B cell (primary cell): ENCODE results near the gene IGF1. TPM values are rescaled to one million over a fixed set of nuclear protein-coding genes. Genes with fewer than 3 reads are reported as not detected.
A peak's percentile ranks its signal among the peaks of the same experiment; 100 is the strongest.

ENCODE experiments used
- ATAC-seq: fragments of 200-7000 bp; cut with Tn5 transposase; one replicate; pipeline ENCODE4 v1.10.0; 2021; ENCODE audit warnings: low read depth, mild to moderate bottlenecking, moderate number of reproducible peaks, moderate library complexity
- CTCF ChIA-PET: fragments of 350-600 bp; sonication (Branson Sonifier 250); formaldehyde crosslinking; loops from one replicate; lab custom pipeline; 2021; ENCODE audit warnings: antibody characterized with exemption, inconsistent platforms; lab: Charles Lee
- POLR2A ChIA-PET: fragments of 350-600 bp; sonication (Branson Sonifier 250); formaldehyde crosslinking; loops from one replicate; lab custom pipeline; 2021; ENCODE audit warnings: antibody characterized with exemption; lab: Charles Lee
- DNase-seq: peaks from one replicate; pipeline ENCODE4 v3.0.0; 2013
- H2AFZ ChIP-seq: 2 replicates; pipeline ENCODE4 v1.6.1; 2012; ENCODE audit warnings: mild to moderate bottlenecking, low read depth, low read length; ENCODE audit not compliant: insufficient read depth, poor library complexity, severe bottlenecking
- H3K27ac ChIP-seq, 2 donors: 1 replicate in 1 of 2; 2 replicates in 1 of 2; pipeline ENCODE4 v1.5.1; 2012 to 2013; ENCODE audit warnings: low read length in 2 of 2, mild to moderate bottlenecking in 2 of 2, moderate library complexity in 1 of 2
- H3K27me3 ChIP-seq, 4 experiments: fragments of 200-600 bp in 1 of 4; sonication (generic) in 1 of 4; replicated peaks in 1 of 4; 1 replicate in 2 of 4; 2 replicates in 2 of 4; pipeline versions ENCODE4 v1.6.1 to v1.7.0; 2013 to 2016; ENCODE audit warnings: low read length in 3 of 4, mild to moderate bottlenecking in 2 of 4, mixed read lengths in 1 of 4, moderate library complexity in 1 of 4; ENCODE audit not compliant: insufficient read depth in 4 of 4, control insufficient read depth in 3 of 4; ENCODE audit errors: control extremely low read depth in 1 of 4
- H3K36me3 ChIP-seq, 2 experiments: replicated peaks in 1 of 2; 1 replicate in 1 of 2; 2 replicates in 1 of 2; pipeline versions ENCODE4 v1.6.1 to v1.7.1; 2013; ENCODE audit warnings: low read length in 1 of 2; ENCODE audit not compliant: insufficient read depth in 2 of 2, control insufficient read depth in 1 of 2; ENCODE audit errors: control extremely low read depth in 1 of 2, extremely low read depth in 1 of 2
- H3K4me1 ChIP-seq, 2 donors: fragments of 200-600 bp in 1 of 2; sonication (generic) in 1 of 2; 1 replicate in 1 of 2; 2 replicates in 1 of 2; pipeline versions ENCODE4 v1.5.1 to v1.6.1; 2013 to 2017; ENCODE audit warnings: low read length in 2 of 2; ENCODE audit not compliant: control insufficient read depth in 2 of 2, insufficient read depth in 2 of 2
- H3K4me2 ChIP-seq: replicated peaks from 2 replicates; pipeline ENCODE3; 2012; ENCODE audit warnings: mild to moderate bottlenecking, low read depth, low read length; ENCODE audit not compliant: poor library complexity, severe bottlenecking
- H3K4me3 ChIP-seq, 5 experiments: fragments of 200-600 bp in 1 of 5; sonication (generic) in 1 of 5; 1 replicate in 3 of 5; 2 replicates in 2 of 5; pipeline versions ENCODE4 v1.5.1 to v1.7.0; 2011 to 2016; ENCODE audit warnings: low read length in 4 of 5, mild to moderate bottlenecking in 4 of 5, low read depth in 2 of 5, control low read depth in 1 of 5, moderate library complexity in 1 of 5; ENCODE audit not compliant: insufficient read depth in 1 of 5; ENCODE audit errors: control extremely low read depth in 1 of 5, extremely low read depth in 1 of 5
- H3K79me2 ChIP-seq: fragments of 200-600 bp; sonication (generic); one replicate; pipeline ENCODE4 v1.6.0; 2016; ENCODE audit warnings: low read length; ENCODE audit not compliant: control insufficient read depth, insufficient read depth
- H3K9ac ChIP-seq: fragments of 200-600 bp; sonication (generic); 2 replicates; pipeline ENCODE4 v1.6.1; 2017; ENCODE audit warnings: mild to moderate bottlenecking, low read length, moderate library complexity
- H3K9me3 ChIP-seq, 3 donors: one replicate each; pipeline versions ENCODE4 v1.6.1 to v1.7.1; 2013; ENCODE audit warnings: low read length in 2 of 3; ENCODE audit not compliant: control insufficient read depth in 2 of 3, insufficient read depth in 1 of 3; ENCODE audit errors: control extremely low read depth in 1 of 3
- H4K20me1 ChIP-seq: 2 replicates; pipeline ENCODE4 v1.6.0; 2012; ENCODE audit warnings: mild to moderate bottlenecking, low read length; ENCODE audit not compliant: insufficient read depth, control insufficient read depth, poor library complexity, severe bottlenecking
- H3K27ac Mint-ChIP-seq: one replicate; pipeline ENCODE4 v1.8.0; 2021; ENCODE audit warnings: mixed read lengths
- H3K27me3 Mint-ChIP-seq: one replicate; pipeline ENCODE4 v1.8.0; 2021; ENCODE audit warnings: mixed read lengths
- H3K4me1 Mint-ChIP-seq: one replicate; pipeline ENCODE4 v1.8.0; 2021; ENCODE audit warnings: mixed read lengths
- H3K4me3 Mint-ChIP-seq: one replicate; pipeline ENCODE4 v1.8.0; 2021; ENCODE audit warnings: mixed read lengths
- H3K9me3 Mint-ChIP-seq: one replicate; pipeline ENCODE4 v1.8.0; 2022; ENCODE audit warnings: mixed read lengths; ENCODE audit not compliant: insufficient read depth
- EZH2 ChIP-seq: IDR thresholded peaks from 2 replicates; pipeline ENCODE4 v1.6.1; 2012; ENCODE audit warnings: borderline replicate concordance, low read depth, mild to moderate bottlenecking, moderate library complexity, low read length; ENCODE audit not compliant: insufficient read depth, poor library complexity, severe bottlenecking
- WGBS: methylation state at CpG from one replicate; pipeline ENCODE4 v1.1.5; 2013; ENCODE audit warnings: missing lambda C conversion rate; ENCODE audit not compliant: insufficient coverage; 5-methylcytosine and 5-hydroxymethylcytosine counted together
- intact Hi-C: fragments of 100-400 bp; cut with micrococcal nuclease; formaldehyde crosslinking; loops from one replicate; pipeline ENCODE4 v1.10.0; 2022
- polyA minus RNA-seq: library from RNA; depleted of rRNA, polyadenylated mRNA; stranded (reverse); fragments of >200 nt; gene quantifications from 2 replicates; pipeline ENCODE4 v1.2.3, GENCODE V29; 2012
- polyA plus RNA-seq: library from polyadenylated mRNA; depleted of rRNA; stranded (reverse); fragments of >200 nt; gene quantifications from 2 replicates; pipeline ENCODE4 v1.2.3, GENCODE V29; 2012
- total RNA-seq, 2 donors: library from RNA; stranded (reverse); fragments of 120-200 nt in 1 of 2; gene quantifications; 1 replicate in 1 of 2; 2 replicates in 1 of 2; pipeline versions ENCODE4 v1.2.3 to v1.2.4, GENCODE V29; 2013 to 2022
- TF ChIP-seq, protein P1 (sequence below): fragments of 200-600 bp; IDR thresholded peaks from one replicate; pipeline ENCODE4 v1.8.0; 2022; ENCODE audit warnings: antibody characterized with exemption, mild to moderate bottlenecking

IGF1 gene
- 0.05 TPM in 1 of 2 replicates, not detected in the other for total RNA-seq
- 1.0 TPM for total RNA-seq (2013)
- 0.10 and 0.21 TPM in 2 replicates for polyA plus RNA-seq
- polyA minus RNA-seq, result 0.86 TPM in 1 of 2 replicates, not detected in the other

DNA sequence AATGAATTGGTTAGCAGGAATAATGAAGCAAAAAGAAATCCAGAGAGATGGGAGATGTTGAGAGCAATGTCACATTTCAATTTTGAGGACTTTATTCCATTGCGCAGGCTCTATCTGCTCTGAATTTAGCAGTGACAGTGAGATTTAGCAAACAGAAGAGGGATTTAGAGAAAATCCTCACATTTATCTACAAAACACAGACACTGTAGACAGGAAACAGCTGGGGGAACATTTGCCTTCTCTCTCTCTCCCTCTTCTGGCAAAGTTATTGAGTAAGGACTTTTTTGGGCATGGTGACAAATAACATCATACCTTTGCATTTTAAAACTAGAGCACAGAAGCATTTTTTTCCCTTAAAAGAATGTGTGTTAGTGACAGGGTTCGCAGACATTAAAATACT, at the start of gene IGF1:
Gene IGF1, minus strand, starts transcription at position 158 of the 400 bp plus-strand sequence. CDS start 182 bp downstream, outside the sequence.
- Histone ChIP-seq H3K36me3 (no peaks in the 10 kb centered on the region), H3K4me2 (peak within 1 kb of the TSS; percentile 47), H3K79me2 (no peaks in the 10 kb centered on the region), H3K4me3 (no peak within 1 kb of the TSS), H2AFZ (peak within 1 kb of the TSS; percentile 24), H4K20me1 (no peaks in the 10 kb centered on the region), H3K9me3 (no peaks in the 10 kb centered on the region), H3K27ac (no peak within 1 kb of the TSS), H3K27me3 (no peaks in the 10 kb centered on the region), H3K9ac (peak within 1 kb of the TSS; percentile 38), H3K4me1 (peaks cover 30 to 37% of the 10 kb centered on the region in 2 donors)
- POLR2A ChIA-PET, result no interaction called here
- WGBS, result no CpG with 5 or more reads among the region's 2 CpGs
- Mint-ChIP-seq H3K9me3 (no peaks in the 10 kb centered on the region), H3K27me3 (peaks cover 13% of the 10 kb centered on the region), H3K4me3 (no peak within 1 kb of the TSS), H3K27ac (no peak within 1 kb of the TSS), H3K4me1 (peaks cover 32% of the 10 kb centered on the region)
- CTCF ChIA-PET, result interaction anchor here (1.1 kb wide), 1 partner anchor 540 kb away, joined by 5 read pairs; no protein-coding TSS in a partner anchor
- DNase-seq (no peak), ATAC-seq (no peak)
- TF ChIP-seq EZH2, result no peak
- TF ChIP-seq, protein P1, sequence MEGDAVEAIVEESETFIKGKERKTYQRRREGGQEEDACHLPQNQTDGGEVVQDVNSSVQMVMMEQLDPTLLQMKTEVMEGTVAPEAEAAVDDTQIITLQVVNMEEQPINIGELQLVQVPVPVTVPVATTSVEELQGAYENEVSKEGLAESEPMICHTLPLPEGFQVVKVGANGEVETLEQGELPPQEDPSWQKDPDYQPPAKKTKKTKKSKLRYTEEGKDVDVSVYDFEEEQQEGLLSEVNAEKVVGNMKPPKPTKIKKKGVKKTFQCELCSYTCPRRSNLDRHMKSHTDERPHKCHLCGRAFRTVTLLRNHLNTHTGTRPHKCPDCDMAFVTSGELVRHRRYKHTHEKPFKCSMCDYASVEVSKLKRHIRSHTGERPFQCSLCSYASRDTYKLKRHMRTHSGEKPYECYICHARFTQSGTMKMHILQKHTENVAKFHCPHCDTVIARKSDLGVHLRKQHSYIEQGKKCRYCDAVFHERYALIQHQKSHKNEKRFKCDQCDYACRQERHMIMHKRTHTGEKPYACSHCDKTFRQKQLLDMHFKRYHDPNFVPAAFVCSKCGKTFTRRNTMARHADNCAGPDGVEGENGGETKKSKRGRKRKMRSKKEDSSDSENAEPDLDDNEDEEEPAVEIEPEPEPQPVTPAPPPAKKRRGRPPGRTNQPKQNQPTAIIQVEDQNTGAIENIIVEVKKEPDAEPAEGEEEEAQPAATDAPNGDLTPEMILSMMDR, result no peak
- intact Hi-C loops, result no loop called here

DNA sequence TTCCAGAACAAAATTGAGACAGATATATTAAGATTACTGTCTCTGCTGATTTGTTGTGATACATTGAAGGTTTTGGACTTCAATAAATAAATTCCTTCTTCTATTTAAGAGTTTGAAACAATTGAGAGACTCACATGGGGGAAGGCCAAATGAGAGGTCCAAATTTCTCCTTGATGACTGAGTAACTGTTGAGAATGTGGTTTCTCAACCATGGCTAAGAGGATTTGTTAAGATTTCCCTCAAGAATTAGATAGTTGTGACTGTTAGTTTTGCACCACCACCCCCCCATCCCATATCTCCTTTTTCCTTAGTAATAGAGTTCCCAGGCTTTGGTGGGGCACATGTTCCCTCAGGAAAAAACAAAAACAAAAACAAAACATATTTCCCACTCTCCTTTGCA, 47.7 kb upstream of the IGF1 start:
- no peaks in the 10 kb centered on the region for H3K4me1 Mint-ChIP-seq
- peaks cover 18% of the 10 kb centered on the region for H3K27me3 Mint-ChIP-seq
- Histone ChIP-seq H3K79me2 (no peaks in the 10 kb centered on the region), H3K4me3 (no peak overlapping the region), H3K36me3 (no peaks in the 10 kb centered on the region), H3K27me3 (no peaks in the 10 kb centered on the region), H2AFZ (no peak overlapping the region), H3K4me2 (no peak overlapping the region), H3K27ac (no peak overlapping the region), H3K4me1 (no peaks in the 10 kb centered on the region), H4K20me1 (no peaks in the 10 kb centered on the region), H3K9me3 (no peaks in the 10 kb centered on the region), H3K9ac (no peak overlapping the region)
- TF ChIP-seq, protein P1, result no peak
- TF ChIP-seq EZH2, result no peak
- intact Hi-C loops, result no loop called here
- no peak overlapping the region for H3K4me3 Mint-ChIP-seq
- ChIA-PET POLR2A (no interaction called here), CTCF (no interaction called here)
- DNase-seq (no peak), ATAC-seq (no peak)
- H3K9me3 Mint-ChIP-seq, result no peaks in the 10 kb centered on the region
- H3K27ac Mint-ChIP-seq, result no peak overlapping the region
